ENCODE measurements around the gene PDE9A. TPM values are rescaled to one million over a fixed set of nuclear protein-coding genes. Genes with fewer than 3 reads are reported as not detected.

PDE9A gene
- total RNA-seq, result 10 to 100 TPM; 10.6 to 83.2 (median 28.5) TPM

DNA sequence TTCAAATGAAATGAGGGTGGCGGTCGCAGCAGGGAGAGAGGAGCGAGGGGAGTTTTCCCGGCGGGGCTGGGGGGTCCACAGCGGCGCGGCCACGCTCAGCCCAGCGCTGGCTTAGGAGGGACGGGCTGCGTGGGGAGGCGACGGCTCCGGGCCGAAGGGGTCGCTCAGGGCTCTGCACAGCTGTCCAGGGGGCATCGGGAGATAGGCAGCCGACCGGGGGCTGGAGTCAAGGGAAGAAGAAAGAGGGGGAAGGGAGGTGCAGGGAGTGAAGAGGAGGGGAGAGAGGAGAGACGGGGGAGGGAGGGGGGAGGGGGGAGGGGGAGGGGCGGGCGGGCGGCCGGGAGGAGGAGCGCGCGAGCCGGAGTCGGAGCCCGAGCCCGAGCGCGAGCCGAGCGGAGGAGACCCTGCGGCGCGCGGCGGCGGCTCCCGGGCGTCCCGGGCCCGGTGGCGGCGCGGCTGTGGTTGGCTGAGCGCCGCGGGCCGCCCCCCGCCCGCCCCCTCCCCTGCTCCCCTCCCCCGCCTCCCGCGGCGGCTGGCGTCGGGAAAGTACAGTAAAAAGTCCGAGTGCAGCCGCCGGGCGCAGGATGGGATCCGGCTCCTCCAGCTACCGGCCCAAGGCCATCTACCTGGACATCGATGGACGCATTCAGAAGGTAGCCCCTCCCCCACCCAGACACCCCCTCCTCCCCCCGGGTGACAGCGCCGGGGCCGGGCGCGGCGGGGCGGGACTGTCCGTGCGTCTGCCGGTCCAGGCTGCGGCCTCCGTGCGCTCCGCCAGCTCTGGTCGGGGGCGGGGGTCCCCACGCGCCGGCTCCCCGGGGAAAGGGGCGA is at the start of gene PDE9A:
TSS of gene PDE9A (plus strand) at position 391 of the 831 bp plus-strand sequence. CDS start at position 585, 194 bp downstream.
- H3K27ac ChIP-seq, result peak within 1 kb of the TSS; percentile 4 to 90 (median 82)
- H3K4me3 ChIP-seq, result peak within 1 kb of the TSS; percentile 69 to 74
- TF ChIP-seq, protein P1, sequence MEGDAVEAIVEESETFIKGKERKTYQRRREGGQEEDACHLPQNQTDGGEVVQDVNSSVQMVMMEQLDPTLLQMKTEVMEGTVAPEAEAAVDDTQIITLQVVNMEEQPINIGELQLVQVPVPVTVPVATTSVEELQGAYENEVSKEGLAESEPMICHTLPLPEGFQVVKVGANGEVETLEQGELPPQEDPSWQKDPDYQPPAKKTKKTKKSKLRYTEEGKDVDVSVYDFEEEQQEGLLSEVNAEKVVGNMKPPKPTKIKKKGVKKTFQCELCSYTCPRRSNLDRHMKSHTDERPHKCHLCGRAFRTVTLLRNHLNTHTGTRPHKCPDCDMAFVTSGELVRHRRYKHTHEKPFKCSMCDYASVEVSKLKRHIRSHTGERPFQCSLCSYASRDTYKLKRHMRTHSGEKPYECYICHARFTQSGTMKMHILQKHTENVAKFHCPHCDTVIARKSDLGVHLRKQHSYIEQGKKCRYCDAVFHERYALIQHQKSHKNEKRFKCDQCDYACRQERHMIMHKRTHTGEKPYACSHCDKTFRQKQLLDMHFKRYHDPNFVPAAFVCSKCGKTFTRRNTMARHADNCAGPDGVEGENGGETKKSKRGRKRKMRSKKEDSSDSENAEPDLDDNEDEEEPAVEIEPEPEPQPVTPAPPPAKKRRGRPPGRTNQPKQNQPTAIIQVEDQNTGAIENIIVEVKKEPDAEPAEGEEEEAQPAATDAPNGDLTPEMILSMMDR (IDR thresholded peaks at IDR 0.05), result no peak
- TF ChIP-seq EP300 (IDR thresholded peaks at IDR 0.05), result no peak
- no peak for TF ChIP-seq POLR2AphosphoS5 (IDR thresholded peaks at IDR 0.05)
- no peak for TF ChIP-seq POLR2A (IDR thresholded peaks at IDR 0.05)
- H3K4me1 ChIP-seq, result peaks cover 0 to 64% (median 18%) of the 10 kb centered on the region in 3 donors
- no peaks in the 10 kb centered on the region for H3K9me3 ChIP-seq
- H3K27me3 ChIP-seq, result peaks cover 31% of the 10 kb centered on the region
- WGBS, 2 donors (ENCODE audit: low coverage in 1 of 2), result no CpG with 5 or more reads among the region's 91 CpGs
- peak; percentile 64 for ATAC-seq
- H3K36me3 ChIP-seq, result no peaks in the 10 kb centered on the region

DNA sequence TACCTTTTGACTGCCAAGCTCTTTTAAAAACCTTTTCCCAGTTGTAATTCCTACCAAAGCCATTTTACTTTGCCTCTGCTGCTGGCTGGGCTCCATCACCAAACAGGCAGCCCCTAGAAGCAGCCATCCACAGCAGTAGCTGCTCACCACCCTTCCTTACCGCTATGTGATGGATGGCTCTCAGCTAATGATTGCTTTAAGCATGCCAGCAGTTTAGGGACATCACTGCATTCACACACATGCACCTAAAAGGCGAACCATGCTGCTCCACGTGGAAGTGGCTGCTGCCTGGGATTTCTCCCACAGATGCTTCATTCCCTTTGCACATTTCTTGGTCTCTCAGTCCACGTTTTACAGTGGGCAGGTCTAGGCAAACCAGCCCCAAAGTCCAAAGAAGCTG is 46.3 kb upstream of the PDE9A start:
- no peaks in the 10 kb centered on the region for H3K36me3 ChIP-seq
- WGBS, 2 donors (ENCODE audit: low coverage in 1 of 2), result 60 to 90% methylated on average over 1 to 3 of the region's 4 CpGs
- ATAC-seq, result no peak
- peaks cover 0 to 41% (median 0%) of the 10 kb centered on the region in 3 donors for H3K9me3 ChIP-seq
- H3K27ac ChIP-seq, result no peak overlapping the region
- H3K4me3 ChIP-seq, result no peak overlapping the region
- TF ChIP-seq, protein P1 (IDR thresholded peaks at IDR 0.05), result no peak
- TF ChIP-seq EP300 (IDR thresholded peaks at IDR 0.05) (no peak), POLR2A (IDR thresholded peaks at IDR 0.05) (no peak), POLR2AphosphoS5 (IDR thresholded peaks at IDR 0.05) (no peak)
- peaks cover 4% of the 10 kb centered on the region for H3K27me3 ChIP-seq
- H3K4me1 ChIP-seq, result no peaks in the 10 kb centered on the region

DNA sequence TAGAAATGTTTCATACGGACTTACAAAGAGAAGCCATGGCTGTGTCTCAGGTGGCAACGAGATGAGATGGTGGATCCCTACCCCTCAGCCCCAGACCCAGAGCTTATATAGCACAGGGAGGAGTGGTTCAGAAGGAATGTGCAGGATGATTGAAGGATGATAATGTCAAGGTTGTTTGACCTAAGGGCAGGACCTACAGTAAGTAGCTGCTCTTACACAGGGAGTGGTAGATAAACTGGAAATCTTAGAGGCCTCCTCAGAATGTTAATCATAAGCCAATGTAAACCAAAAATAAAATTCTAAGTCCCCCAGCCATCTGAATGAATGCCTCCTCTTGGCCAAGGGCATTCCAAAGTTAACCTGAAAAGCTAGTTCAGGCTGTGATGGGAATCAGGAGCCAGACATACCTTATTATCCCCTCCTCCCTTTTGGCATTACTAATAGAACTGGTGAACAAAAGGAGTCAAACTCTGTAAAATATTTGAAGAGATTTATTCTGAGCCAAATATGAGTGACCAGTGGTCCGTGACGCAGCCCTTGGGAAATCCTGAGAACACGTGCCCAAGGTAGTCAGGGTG is 45.8 kb upstream of the PDE9A start:
- Histone ChIP-seq H3K4me1 (no peaks in the 10 kb centered on the region), H3K27ac (no peak overlapping the region), H3K27me3 (peaks cover 4% of the 10 kb centered on the region), H3K4me3 (no peak overlapping the region), H3K9me3 (peaks cover 0 to 46% (median 0%) of the 10 kb centered on the region in 3 donors), H3K36me3 (no peaks in the 10 kb centered on the region)
- ATAC-seq, result no peak
- WGBS, 2 donors (ENCODE audit: low coverage in 1 of 2), result 68 to 77% methylated on average over 5 of the region's 5 CpGs
- TF ChIP-seq POLR2A (IDR thresholded peaks at IDR 0.05) (no peak), POLR2AphosphoS5 (IDR thresholded peaks at IDR 0.05) (no peak), EP300 (IDR thresholded peaks at IDR 0.05) (no peak)
- TF ChIP-seq, protein P1 (IDR thresholded peaks at IDR 0.05), result no peak

DNA sequence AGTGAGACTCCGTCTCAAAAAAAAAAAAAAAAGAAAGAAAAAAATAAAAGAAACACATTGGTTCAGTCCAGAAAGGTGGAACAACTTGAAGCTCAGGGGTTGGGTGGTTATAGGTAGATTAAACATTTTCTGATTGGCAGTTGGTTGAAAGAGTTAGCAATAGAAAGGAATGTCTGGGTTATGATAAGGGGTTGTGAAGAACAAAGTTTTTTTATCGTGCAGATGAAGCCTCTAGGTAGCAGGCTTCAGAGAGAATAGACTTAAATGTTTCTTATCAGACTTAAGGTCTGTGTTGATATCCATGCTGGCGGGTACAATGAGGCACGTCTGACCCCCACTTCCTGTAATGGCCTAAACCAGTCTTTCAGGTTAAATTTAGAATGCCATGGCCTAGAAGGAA is 45.0 kb upstream of the PDE9A start:
- peaks cover 0 to 50% (median 0%) of the 10 kb centered on the region in 3 donors for H3K9me3 ChIP-seq
- no peaks in the 10 kb centered on the region for H3K36me3 ChIP-seq
- TF ChIP-seq EP300 (IDR thresholded peaks at IDR 0.05) (no peak), POLR2A (IDR thresholded peaks at IDR 0.05) (no peak), POLR2AphosphoS5 (IDR thresholded peaks at IDR 0.05) (no peak)
- TF ChIP-seq, protein P1 (IDR thresholded peaks at IDR 0.05), result no peak
- ATAC-seq, result no peak
- 52 to 68% methylated on average over 3 of the region's 4 CpGs for WGBS, 2 donors (ENCODE audit: low coverage in 1 of 2)
- no peak overlapping the region for H3K27ac ChIP-seq
- no peaks in the 10 kb centered on the region for H3K4me1 ChIP-seq
- H3K4me3 ChIP-seq, result no peak overlapping the region
- H3K27me3 ChIP-seq, result peaks cover 4% of the 10 kb centered on the region
